ENCODE measurements around the gene PLD5. TPM values are rescaled to one million over a fixed set of nuclear protein-coding genes. Genes with fewer than 3 reads are reported as not detected.

The PLD5 gene
- total and polyA plus RNA-seq, 7 donors = 0.15 to 1.5 (median 0.83) TPM; not detected in 2

GRCh38 chr1:242205622-242206489 is 318.6 kb downstream of the PLD5 start:
- no peak for TF ChIP-seq POLR2A (IDR thresholded peaks at IDR 0.05)
- no peak overlapping the region for H3K4me3 ChIP-seq
- H3K4me1 ChIP-seq = no peaks in the 10 kb centered on the region
- no peak overlapping the region for H3K27ac ChIP-seq
- WGBS, 2 donors = 76% methylated on average over 7 of the region's 7 CpGs
- no peaks in the 10 kb centered on the region for H3K9me3 ChIP-seq
- intact Hi-C loops (cut with DNase I) = no loop called here
- H3K36me3 ChIP-seq = no peaks in the 10 kb centered on the region
- H3K27me3 ChIP-seq = no peaks in the 10 kb centered on the region
- no peak for DNase-seq

- no peaks in the 10 kb centered on the region for H3K4me1 ChIP-seq
- 80 to 84% methylated on average over 6 of the region's 6 CpGs for WGBS, 2 donors
- no peaks in the 10 kb centered on the region for H3K9me3 ChIP-seq
- no peak for DNase-seq
- no peak overlapping the region for H3K27ac ChIP-seq
- TF ChIP-seq EP300 (IDR thresholded peaks at IDR 0.05) (no peak), POLR2A (IDR thresholded peaks at IDR 0.05) (no peak), POLR2AphosphoS5 (IDR thresholded peaks at IDR 0.05) (no peak), CTCF (IDR thresholded peaks at IDR 0.05) (no peak)
- no peak overlapping the region for H3K4me3 ChIP-seq
- H3K27me3 ChIP-seq = no peaks in the 10 kb centered on the region
- H3K36me3 ChIP-seq = no peaks in the 10 kb centered on the region
- intact Hi-C loops (cut with DNase I) = no loop called here
Measured at GRCh38 chr1:242203262-242203661, 321.2 kb downstream of the PLD5 start.

GRCh38 chr1:242201090-242201489 is 323.4 kb downstream of the PLD5 start:
- Histone ChIP-seq H3K9me3 (no peaks in the 10 kb centered on the region), H3K27me3 (no peaks in the 10 kb centered on the region), H3K36me3 (no peaks in the 10 kb centered on the region), H3K4me1 (no peaks in the 10 kb centered on the region), H3K4me3 (no peak overlapping the region), H3K27ac (no peak overlapping the region)
- no peak for DNase-seq
- TF ChIP-seq POLR2A (IDR thresholded peaks at IDR 0.05) (no peak), CTCF (IDR thresholded peaks at IDR 0.05) (no peak), POLR2AphosphoS5 (IDR thresholded peaks at IDR 0.05) (no peak), EP300 (IDR thresholded peaks at IDR 0.05) (no peak)
- intact Hi-C loops (cut with DNase I) = no loop called here
- WGBS, 2 donors = 85% methylated on average over 2 of the region's 2 CpGs

GRCh38 chr1:242199776-242200458 is 324.6 kb downstream of the PLD5 start:
- Histone ChIP-seq H3K4me3 (no peak overlapping the region), H3K9me3 (no peaks in the 10 kb centered on the region), H3K27ac (no peak overlapping the region), H3K4me1 (no peaks in the 10 kb centered on the region), H3K36me3 (no peaks in the 10 kb centered on the region), H3K27me3 (no peaks in the 10 kb centered on the region)
- DNase-seq = no peak
- intact Hi-C loops (cut with DNase I) = no loop called here
- TF ChIP-seq EP300 (IDR thresholded peaks at IDR 0.05) = no peak
- 76 to 78% methylated on average over 8 of the region's 8 CpGs for WGBS, 2 donors

- no peaks in the 10 kb centered on the region for H3K36me3 ChIP-seq
- WGBS, 2 donors = 87 to 89% methylated on average over 9 of the region's 9 CpGs
- DNase-seq = no peak
- no peaks in the 10 kb centered on the region for H3K9me3 ChIP-seq
- intact Hi-C loops (cut with DNase I) = no loop called here
- H3K27ac ChIP-seq = no peak overlapping the region
- H3K27me3 ChIP-seq = no peaks in the 10 kb centered on the region
- H3K4me3 ChIP-seq = no peak overlapping the region
- no peak for TF ChIP-seq CTCF (IDR thresholded peaks at IDR 0.05)
- no peak for TF ChIP-seq POLR2A (IDR thresholded peaks at IDR 0.05)
- no peak for TF ChIP-seq POLR2AphosphoS5 (IDR thresholded peaks at IDR 0.05)
- TF ChIP-seq EP300 (IDR thresholded peaks at IDR 0.05) = no peak
- no peaks in the 10 kb centered on the region for H3K4me1 ChIP-seq
Measured at GRCh38 chr1:242197907-242198820, 326.3 kb downstream of the PLD5 start.
